Stomach smooth muscle (tissue), 2 donors: Measurements from ENCODE around the gene MTHFD2L.
"Not testable (repeated sequence)": the region's sequence is repeated elsewhere in the genome, so short reads cannot be mapped to it uniquely, and the experiment has no call there.

Experiments
- H3K27ac ChIP-seq: one replicate; pipeline ENCODE4 v1.7.0; 2013; ENCODE audit warnings: mild to moderate bottlenecking, low read length, inconsistent platforms
- H3K27me3 ChIP-seq, 2 donors: one replicate each; pipeline ENCODE4 v1.7.0; 2013; ENCODE audit warnings: low read length in 2 of 2; ENCODE audit not compliant: insufficient read depth in 2 of 2, control insufficient read depth in 1 of 2
- H3K36me3 ChIP-seq, 2 donors: one replicate each; pipeline ENCODE4 v1.7.0; 2013; ENCODE audit warnings: low read length in 2 of 2; ENCODE audit not compliant: control insufficient read depth in 2 of 2, insufficient read depth in 2 of 2
- H3K4me1 ChIP-seq: one replicate; pipeline ENCODE4 v1.7.0; 2013; ENCODE audit warnings: low read length; ENCODE audit not compliant: control insufficient read depth, insufficient read depth
- H3K4me3 ChIP-seq, 2 donors: one replicate each; pipeline ENCODE4 v1.7.0; 2013; ENCODE audit warnings: low read length in 2 of 2
- H3K9ac ChIP-seq, 2 donors: one replicate each; pipeline ENCODE4 v1.7.0; 2013; ENCODE audit warnings: low read length in 2 of 2, mild to moderate bottlenecking in 1 of 2
- H3K9me3 ChIP-seq, 2 donors: one replicate each; pipeline ENCODE4 v1.7.0; 2013; ENCODE audit warnings: low read length in 2 of 2; ENCODE audit not compliant: control insufficient read depth in 2 of 2
- donor health status: healthy.
- donor health status: Pancreatic carcinoma.

The MTHFD2L gene

DNA sequence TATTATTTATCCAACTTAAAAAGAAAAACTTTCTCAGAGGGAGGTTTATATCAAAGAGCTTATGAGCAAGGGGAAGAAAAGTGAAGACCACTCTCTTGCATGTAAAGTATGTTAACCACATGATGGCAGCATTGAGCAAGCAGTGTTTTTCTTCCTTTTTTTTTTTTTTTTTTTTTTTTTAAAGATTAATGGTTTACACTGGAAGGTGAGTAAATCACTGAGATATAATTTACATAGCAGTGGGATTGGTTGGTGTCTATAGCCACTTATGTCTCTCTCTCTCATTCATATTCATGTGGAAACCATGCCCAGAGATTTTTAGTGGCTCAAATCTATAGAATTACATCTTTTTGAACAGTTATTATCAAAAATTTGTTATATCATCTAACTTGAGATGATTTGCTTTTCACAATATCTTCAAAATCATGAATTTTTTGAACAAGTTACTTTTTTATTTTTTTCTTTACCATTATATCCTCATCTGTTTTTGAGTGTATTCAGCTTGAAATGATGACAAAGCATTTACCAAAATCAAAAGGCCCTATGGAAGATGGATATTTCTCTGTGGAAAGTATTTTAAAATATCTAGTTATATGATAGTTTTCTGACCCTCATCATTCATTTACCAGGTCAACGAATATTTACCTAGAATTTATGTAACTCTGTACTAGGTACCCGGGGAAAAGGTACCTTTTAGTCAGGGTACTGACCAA, 31.6 kb downstream of the MTHFD2L start:
- Histone ChIP-seq H3K4me3 (no peak overlapping the region), H3K36me3 (no peaks in the 10 kb centered on the region), H3K9ac (no peak overlapping the region), H3K27ac (no peak overlapping the region), H3K27me3 (no peaks in the 10 kb centered on the region), H3K4me1 (no peaks in the 10 kb centered on the region), H3K9me3 (no peaks in the 10 kb centered on the region)

DNA sequence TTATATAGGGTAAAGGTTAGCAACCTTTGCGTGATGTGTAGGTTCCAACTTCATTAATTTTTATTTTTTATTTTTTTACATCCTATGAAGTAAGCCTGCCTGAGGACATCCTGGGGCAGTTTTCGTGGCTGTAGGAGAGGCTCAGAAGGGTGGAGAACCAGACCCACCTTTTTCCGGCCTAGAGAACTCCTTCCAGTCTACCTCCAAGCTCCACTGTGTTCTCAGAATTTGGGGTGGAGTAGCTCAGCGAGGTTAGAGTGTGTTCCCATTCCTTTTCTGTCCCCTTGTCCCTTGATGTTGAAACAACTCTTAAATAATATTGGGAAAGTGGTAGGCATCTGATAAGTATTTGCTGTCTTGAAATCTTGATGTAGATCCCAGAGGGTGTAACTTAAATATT, 32.4 kb downstream of the MTHFD2L start:
- H3K4me1 ChIP-seq: no peaks in the 10 kb centered on the region
- H3K27ac ChIP-seq: no peak overlapping the region

DNA sequence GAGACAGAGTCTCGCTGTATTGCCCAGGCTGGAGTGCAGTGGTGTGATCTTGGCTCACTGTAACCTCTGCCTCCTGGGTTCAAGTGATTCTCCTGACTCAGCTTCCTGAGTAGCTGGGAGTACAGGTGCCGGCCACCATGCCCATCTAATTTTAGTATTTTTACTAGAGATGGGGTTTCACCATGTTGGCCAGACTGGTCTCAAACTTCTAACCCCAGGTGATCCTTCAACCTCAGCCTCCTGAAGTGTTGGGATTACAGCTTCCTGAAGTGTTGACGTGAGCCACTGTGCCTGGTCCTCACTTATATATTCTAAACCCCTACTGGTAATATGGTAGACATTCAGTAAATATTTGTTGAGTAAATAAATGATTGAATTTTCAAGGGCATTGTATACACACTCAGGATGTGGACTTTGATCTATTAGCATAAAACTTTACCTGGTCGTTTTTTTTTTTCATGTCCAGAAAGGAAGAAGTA, 33.0 kb downstream of the MTHFD2L start:
- no peaks in the 10 kb centered on the region for H3K36me3 ChIP-seq
- no peaks in the 10 kb centered on the region for H3K4me1 ChIP-seq
- H3K4me3 ChIP-seq: no peak overlapping the region
- no peak overlapping the region for H3K27ac ChIP-seq
- H3K9ac ChIP-seq: no peak overlapping the region
- no peaks in the 10 kb centered on the region for H3K27me3 ChIP-seq
- H3K9me3 ChIP-seq: no peaks in the 10 kb centered on the region

More for the DNA sequence above, 32.4 kb downstream of the MTHFD2L start:
- no peaks in the 10 kb centered on the region for H3K36me3 ChIP-seq
- H3K9ac ChIP-seq: no peak overlapping the region
- H3K4me3 ChIP-seq: no peak overlapping the region
- no peaks in the 10 kb centered on the region for H3K27me3 ChIP-seq
- no peaks in the 10 kb centered on the region for H3K9me3 ChIP-seq

DNA sequence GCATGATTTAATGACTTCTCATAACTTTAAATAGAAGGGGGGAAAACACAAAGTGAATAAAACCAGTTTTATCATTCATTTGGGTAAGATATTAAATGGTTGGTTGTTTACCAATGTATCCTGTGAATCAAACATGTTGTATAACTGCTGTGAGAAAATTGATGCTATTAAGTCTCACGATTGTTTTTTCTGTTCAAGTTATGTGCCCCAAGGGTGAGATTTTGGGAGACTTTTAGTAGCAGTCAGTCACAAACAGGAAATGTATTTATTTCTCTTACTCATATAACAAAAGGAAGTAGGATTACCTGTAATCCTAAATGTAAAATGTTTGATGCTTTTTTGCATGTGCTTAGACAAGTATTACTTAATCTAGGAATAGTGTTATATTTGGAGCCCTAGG, 39.2 kb downstream of the MTHFD2L start:
- Histone ChIP-seq H3K27me3 (no peaks in the 10 kb centered on the region), H3K9me3 (no peaks in the 10 kb centered on the region), H3K36me3 (peaks cover 3 to 4% of the 10 kb centered on the region in 2 donors), H3K4me1 (no peaks in the 10 kb centered on the region), H3K4me3 (no peak overlapping the region), H3K27ac (no peak overlapping the region), H3K9ac (no peak overlapping the region)

DNA sequence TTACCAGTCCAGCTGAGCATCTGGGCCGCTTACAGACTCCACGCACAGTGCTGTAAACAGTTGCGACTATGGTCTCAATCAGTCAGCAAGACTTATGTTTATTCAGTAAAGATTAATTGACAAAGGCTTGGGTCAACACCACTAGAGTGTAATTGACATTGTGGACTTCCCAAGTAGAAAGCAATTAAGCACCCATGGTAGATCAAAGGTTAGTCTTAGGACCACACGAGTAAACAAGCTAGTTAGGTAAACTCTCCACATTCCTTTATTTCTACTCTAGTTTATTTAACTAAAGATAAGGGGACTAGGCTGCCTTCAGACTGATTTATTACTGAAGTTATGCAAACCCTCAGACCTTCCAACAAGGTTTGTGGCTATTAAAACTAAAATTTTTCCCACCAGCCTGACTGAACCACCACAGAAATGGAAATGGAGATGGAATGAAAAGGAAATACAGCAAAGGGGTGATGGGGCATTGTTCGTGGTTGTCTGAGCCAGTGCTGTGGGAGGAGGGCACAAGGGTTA, 44.2 kb downstream of the MTHFD2L start:
- Histone ChIP-seq H3K27ac (no peak overlapping the region), H3K9ac (no peak overlapping the region), H3K9me3 (no peaks in the 10 kb centered on the region), H3K4me3 (no peak overlapping the region), H3K27me3 (no peaks in the 10 kb centered on the region), H3K36me3 (peaks cover 3 to 5% of the 10 kb centered on the region in 2 donors), H3K4me1 (no peaks in the 10 kb centered on the region)

DNA sequence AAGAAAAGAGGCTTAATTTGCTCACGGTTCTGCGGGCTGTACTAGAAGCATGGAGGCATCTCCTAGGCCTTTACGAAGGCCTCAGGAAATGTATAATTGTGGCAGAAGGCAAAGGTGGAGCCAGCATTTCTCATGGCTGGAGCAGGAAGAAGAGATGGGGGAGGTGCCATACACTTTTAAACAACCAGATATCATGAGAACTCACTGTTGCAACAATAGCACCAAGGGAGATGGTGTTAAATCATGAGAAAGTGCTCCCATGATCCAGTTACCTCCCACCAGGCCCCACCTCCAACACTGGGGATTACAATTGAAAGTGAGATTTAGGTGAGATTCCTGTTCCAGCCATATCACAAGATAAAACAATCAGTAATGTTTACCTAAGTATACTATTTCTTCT, 45.5 kb downstream of the MTHFD2L start:
- H3K36me3 ChIP-seq: peaks cover 3 to 5% of the 10 kb centered on the region in 2 donors
- no peaks in the 10 kb centered on the region for H3K9me3 ChIP-seq
- H3K4me1 ChIP-seq: no peaks in the 10 kb centered on the region
- no peak overlapping the region for H3K4me3 ChIP-seq
- no peak overlapping the region for H3K9ac ChIP-seq
- H3K27me3 ChIP-seq: no peaks in the 10 kb centered on the region
- H3K27ac ChIP-seq: no peak overlapping the region

DNA sequence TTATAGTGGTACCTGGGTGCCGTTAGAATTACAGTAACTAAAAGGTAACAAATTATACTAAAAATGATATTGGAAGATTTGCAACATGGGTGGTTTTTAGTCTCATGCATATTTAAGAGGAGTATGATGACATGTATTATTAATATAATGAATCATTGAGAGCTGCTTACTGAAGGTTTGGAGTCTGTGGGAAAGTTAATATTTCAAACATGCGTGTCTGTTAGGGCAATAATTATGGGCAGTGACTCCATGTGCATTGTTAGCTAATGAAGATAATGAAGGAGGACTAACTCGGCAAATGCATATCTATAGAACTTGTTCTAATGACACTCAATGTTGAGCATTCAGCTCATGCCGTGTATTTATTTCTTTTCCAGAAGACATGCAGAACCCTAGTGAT, 47.1 kb downstream of the MTHFD2L start:
- no peaks in the 10 kb centered on the region for H3K27me3 ChIP-seq
- H3K4me1 ChIP-seq: no peaks in the 10 kb centered on the region
- no peak overlapping the region for H3K4me3 ChIP-seq
- no peak overlapping the region for H3K27ac ChIP-seq
- H3K36me3 ChIP-seq: peaks cover 3 to 4% of the 10 kb centered on the region in 2 donors
- no peak overlapping the region for H3K9ac ChIP-seq
- no peaks in the 10 kb centered on the region for H3K9me3 ChIP-seq

DNA sequence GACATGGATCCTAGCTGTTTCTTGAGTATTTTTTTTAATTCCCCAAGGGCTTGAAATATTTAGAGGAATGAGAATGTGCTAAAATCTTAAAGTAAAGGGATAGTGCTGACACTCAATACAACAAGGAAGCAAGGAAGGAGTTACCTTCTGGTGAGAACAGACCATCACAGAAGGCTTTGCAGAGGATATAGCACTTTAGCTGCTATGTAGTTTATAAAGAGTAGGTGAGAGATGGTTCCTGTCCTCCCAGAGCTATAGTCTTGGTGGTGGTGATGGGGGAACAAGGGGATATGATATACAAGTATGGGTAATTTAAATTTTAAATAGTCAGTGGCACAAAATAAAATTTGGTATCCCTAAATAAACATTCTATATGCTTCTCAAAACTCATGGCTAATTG, 47.6 kb downstream of the MTHFD2L start:
- no peaks in the 10 kb centered on the region for H3K9me3 ChIP-seq
- no peak overlapping the region for H3K9ac ChIP-seq
- H3K4me1 ChIP-seq: no peaks in the 10 kb centered on the region
- H3K27me3 ChIP-seq: no peaks in the 10 kb centered on the region
- H3K4me3 ChIP-seq: no peak overlapping the region
- H3K36me3 ChIP-seq: peaks cover 3 to 4% of the 10 kb centered on the region in 2 donors
- no peak overlapping the region for H3K27ac ChIP-seq

DNA sequence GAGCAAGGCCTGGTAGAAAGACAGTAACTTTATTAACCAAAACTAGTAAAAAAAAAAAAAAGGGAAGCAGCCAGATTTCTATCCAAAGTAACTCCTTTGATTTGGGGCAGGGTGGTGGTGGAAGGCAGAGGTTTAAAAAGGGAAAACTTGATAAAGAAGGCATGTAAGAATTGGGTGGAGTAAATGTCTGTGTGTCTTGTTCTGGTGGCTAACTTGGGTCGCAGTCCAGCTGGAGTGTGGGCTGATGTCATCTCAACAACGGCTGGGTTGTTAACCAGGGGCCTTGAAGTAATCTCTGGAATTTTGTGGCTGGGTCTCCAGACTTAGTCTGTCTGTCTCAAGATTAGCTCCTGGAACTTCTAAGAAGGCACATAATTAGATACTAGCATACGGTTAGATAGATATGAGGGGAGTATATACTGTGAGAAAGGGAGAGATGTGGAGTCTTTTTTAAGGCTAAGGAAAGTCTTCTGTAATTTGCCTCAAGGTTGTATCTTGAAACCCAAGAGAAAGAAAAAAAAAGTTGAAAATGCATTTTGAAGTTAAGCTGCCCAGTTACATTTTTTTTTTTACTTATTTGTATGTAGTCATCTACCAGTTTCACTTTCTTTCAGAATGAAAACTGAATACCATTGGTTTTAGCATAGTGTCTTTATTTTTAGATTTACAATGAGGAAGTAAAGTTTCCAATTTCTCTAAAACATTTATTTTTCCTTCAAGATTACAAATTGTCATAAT, 48.3 kb downstream of the MTHFD2L start:
- no peaks in the 10 kb centered on the region for H3K9me3 ChIP-seq
- no peak overlapping the region for H3K27ac ChIP-seq
- no peak overlapping the region for H3K9ac ChIP-seq
- H3K4me3 ChIP-seq: no peak overlapping the region
- H3K27me3 ChIP-seq: no peaks in the 10 kb centered on the region
- H3K36me3 ChIP-seq: peaks cover under 1 to 4% of the 10 kb centered on the region in 2 donors
- H3K4me1 ChIP-seq: no peaks in the 10 kb centered on the region

DNA sequence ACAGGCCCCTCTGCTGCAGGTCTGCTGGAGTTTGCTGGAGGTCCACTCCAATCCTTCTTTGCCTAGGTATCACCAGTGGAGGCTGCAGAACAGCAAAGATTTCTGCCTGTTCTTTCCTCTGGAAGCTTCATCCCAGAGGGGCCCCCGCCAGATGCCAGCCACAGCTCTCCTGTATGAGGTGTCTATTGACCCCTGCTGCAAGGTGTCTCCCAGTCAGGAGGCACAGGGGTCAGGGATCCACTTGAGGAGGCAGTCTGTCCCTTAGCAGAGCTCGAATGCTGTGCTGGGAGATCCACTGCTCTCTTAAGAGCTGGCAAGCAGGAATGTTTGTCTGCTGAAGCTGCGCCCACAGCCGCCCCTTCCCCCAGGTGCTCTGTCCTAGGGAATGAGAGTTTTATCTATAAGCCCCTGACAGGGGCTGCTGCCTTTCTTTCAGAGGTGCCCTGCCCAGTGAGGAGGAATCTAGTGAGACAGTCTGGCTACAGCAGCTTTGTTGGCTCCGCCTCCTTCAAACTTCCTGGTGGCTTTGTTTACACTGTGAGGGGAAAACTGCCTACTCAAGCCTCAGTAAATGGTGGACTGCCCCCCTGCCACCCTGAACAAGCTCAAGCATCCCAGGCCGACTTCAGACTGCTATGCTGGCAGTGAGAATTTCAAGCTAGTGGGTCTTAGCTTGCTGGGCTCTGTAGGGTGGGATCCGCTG, 56.7 kb downstream of the MTHFD2L start:
- not testable (repeated sequence) for H3K9ac ChIP-seq, H3K36me3 ChIP-seq, H3K4me3 ChIP-seq, H3K27ac ChIP-seq, H3K27me3 ChIP-seq, H3K4me1 ChIP-seq, H3K9me3 ChIP-seq
